Colonic mucosa (tissue), 4 donors: ENCODE data around the gene LUC7L3. TPM values are rescaled to one million over a fixed set of nuclear protein-coding genes. Genes with fewer than 3 reads are reported as not detected.

Source experiments
- DNase-seq: peaks from one replicate; pipeline ENCODE4 v3.0.0-alpha.2; 2020
- H3K27ac ChIP-seq: fragments of 200-600 bp; one replicate; pipeline ENCODE4 v1.8.0; 2021
- H3K27me3 ChIP-seq: fragments of 200-600 bp; one replicate; pipeline ENCODE4 v1.8.0; 2021
- H3K36me3 ChIP-seq: fragments of 200-600 bp; one replicate; pipeline ENCODE4 v1.8.0; 2021
- H3K4me1 ChIP-seq: fragments of 200-600 bp; one replicate; pipeline ENCODE4 v1.8.0; 2021; ENCODE audit warnings: mild to moderate bottlenecking
- H3K4me3 ChIP-seq: fragments of 200-600 bp; one replicate; pipeline ENCODE4 v1.8.0; 2021
- H3K9ac ChIP-seq, 2 donors: one replicate each; pipeline ENCODE4 v1.7.0; 2013; ENCODE audit warnings: control low read depth in 2 of 2, low read depth in 2 of 2, low read length in 2 of 2
- H3K9me3 ChIP-seq: fragments of 200-600 bp; one replicate; pipeline ENCODE4 v1.8.0; 2021
- intact Hi-C: fragments of 100-400 bp; cut with DNase I; formaldehyde crosslinking; loops from one replicate; pipeline ENCODE4 v1.14.1; 2022
- total RNA-seq, 2 donors: library from RNA; stranded (reverse); fragmentation: NEBNext Ultra II Directional in 1 of 2; extraction: Animal tissue kit (Norgen Biotek cat#: 25700) in 1 of 2; gene quantifications; one replicate each; pipeline ENCODE4 v1.2.1, GENCODE V29; 2021
- TF ChIP-seq, protein P1 (sequence below): fragments of 200-600 bp; IDR thresholded peaks from one replicate; pipeline ENCODE4 v1.8.0; 2022; ENCODE audit warnings: antibody characterized with exemption, mild to moderate bottlenecking
- donor health status: healthy.
- donor health status: DM: no; HTN: no; CAD: no.
- donor health status: DM: no; HTN: no; CAD: no.

Gene LUC7L3
- total RNA-seq, 2 donors from 2014 or later, result 73.0 to 88.3 TPM

DNA sequence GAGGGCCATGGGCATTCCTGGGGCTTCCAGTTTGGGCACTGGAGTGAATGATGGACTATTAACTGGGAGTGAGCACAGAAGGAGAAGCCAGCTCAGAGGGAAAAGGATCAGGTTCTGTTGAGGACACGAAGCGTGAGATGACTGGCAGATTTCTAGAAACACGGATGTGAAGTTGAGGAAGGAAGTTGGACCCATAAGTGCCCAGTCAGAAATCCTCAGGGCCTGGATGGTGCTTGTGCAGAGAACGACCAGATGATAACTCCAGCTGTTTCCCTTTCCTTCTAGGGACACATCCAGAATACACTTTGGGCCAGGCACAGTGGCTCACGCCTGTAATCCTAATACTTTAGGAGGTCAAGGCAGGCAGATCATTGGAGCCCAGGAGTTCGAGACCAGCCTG lies 71.2 kb downstream of the LUC7L3 start:
- H3K4me1 ChIP-seq, result no peaks in the 10 kb centered on the region
- H3K9me3 ChIP-seq, result no peaks in the 10 kb centered on the region
- intact Hi-C loops, result no loop called here
- DNase-seq, result no peak
- no peak overlapping the region for H3K27ac ChIP-seq
- H3K36me3 ChIP-seq, result no peaks in the 10 kb centered on the region
- TF ChIP-seq, protein P1, sequence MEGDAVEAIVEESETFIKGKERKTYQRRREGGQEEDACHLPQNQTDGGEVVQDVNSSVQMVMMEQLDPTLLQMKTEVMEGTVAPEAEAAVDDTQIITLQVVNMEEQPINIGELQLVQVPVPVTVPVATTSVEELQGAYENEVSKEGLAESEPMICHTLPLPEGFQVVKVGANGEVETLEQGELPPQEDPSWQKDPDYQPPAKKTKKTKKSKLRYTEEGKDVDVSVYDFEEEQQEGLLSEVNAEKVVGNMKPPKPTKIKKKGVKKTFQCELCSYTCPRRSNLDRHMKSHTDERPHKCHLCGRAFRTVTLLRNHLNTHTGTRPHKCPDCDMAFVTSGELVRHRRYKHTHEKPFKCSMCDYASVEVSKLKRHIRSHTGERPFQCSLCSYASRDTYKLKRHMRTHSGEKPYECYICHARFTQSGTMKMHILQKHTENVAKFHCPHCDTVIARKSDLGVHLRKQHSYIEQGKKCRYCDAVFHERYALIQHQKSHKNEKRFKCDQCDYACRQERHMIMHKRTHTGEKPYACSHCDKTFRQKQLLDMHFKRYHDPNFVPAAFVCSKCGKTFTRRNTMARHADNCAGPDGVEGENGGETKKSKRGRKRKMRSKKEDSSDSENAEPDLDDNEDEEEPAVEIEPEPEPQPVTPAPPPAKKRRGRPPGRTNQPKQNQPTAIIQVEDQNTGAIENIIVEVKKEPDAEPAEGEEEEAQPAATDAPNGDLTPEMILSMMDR, result no peak
- H3K27me3 ChIP-seq, result no peaks in the 10 kb centered on the region
- no peak overlapping the region for H3K9ac ChIP-seq
- H3K4me3 ChIP-seq, result no peak overlapping the region

DNA sequence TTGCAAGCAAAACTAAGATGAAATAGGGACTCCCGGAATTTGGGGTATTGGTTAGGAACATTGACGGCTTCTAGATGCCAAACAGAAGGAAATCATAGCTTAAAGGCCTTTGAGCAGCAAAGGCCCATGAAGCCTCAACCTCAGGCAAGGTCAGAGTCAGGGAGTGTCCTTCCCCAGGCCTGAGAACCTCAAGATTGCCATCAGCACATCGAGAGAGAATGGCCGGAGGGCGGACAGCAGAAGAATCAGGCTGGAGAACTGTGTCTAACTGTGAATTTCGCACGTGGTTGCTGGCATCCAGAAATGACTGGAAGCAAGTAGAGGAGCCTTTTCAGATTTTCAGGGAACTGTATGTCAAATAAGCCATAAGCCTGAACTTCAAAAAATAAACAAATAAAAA lies 72.7 kb downstream of the LUC7L3 start:
- no peak overlapping the region for H3K4me3 ChIP-seq
- intact Hi-C loops, result no loop called here
- H3K9ac ChIP-seq, result no peak overlapping the region
- no peaks in the 10 kb centered on the region for H3K36me3 ChIP-seq
- no peaks in the 10 kb centered on the region for H3K9me3 ChIP-seq
- no peak overlapping the region for H3K27ac ChIP-seq
- no peaks in the 10 kb centered on the region for H3K4me1 ChIP-seq
- TF ChIP-seq, protein P1, result no peak
- no peak for DNase-seq
- H3K27me3 ChIP-seq, result no peaks in the 10 kb centered on the region

DNA sequence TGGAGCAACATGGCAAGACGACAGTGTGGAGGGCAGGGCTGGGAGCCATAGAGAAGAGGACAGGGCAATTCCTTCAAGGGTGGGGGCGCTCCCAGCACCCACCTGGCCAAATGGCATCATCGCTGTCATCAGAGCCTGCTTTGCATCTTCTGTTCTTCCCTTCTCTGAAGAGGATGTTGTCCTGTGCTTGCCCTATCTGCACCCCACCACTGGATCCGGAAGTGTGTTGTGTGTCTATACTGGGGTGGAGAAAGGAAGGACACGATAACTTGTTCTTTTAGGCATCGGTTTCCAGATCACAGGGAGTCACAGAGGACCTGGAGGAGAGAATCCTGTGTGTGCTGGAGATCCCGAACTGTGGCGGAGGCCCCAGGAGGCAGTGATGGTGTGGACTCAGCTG lies 73.6 kb downstream of the LUC7L3 start:
- H3K4me3 ChIP-seq, result no peak overlapping the region
- no peak overlapping the region for H3K9ac ChIP-seq
- no peaks in the 10 kb centered on the region for H3K4me1 ChIP-seq
- no peaks in the 10 kb centered on the region for H3K9me3 ChIP-seq
- H3K27ac ChIP-seq, result no peak overlapping the region
- TF ChIP-seq, protein P1, result no peak
- H3K27me3 ChIP-seq, result no peaks in the 10 kb centered on the region
- intact Hi-C loops, result no loop called here
- no peak for DNase-seq
- H3K36me3 ChIP-seq, result no peaks in the 10 kb centered on the region

DNA sequence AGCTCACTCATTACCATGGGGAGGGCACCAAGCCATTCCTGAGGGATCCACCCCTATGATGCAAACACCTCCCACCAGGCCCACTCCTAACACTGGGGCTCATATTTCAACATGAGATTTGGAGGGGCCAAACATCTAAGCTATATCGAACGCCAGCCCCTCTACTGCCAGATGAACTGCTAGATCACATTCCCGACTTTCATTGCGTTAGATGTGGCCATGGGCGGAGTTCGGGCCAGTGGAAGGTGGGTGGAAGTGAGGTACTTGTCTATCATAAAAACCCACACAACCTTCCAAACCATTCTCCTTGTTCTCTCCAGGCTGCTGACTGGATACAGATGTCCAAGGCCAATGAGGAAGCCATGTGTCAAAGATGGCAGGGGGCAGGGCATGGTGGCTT lies 75.0 kb downstream of the LUC7L3 start:
- H3K27ac ChIP-seq, result no peak overlapping the region
- no peak overlapping the region for H3K9ac ChIP-seq
- no peaks in the 10 kb centered on the region for H3K36me3 ChIP-seq
- intact Hi-C loops, result no loop called here
- H3K4me3 ChIP-seq, result no peak overlapping the region
- H3K4me1 ChIP-seq, result no peaks in the 10 kb centered on the region
- no peaks in the 10 kb centered on the region for H3K27me3 ChIP-seq
- H3K9me3 ChIP-seq, result no peaks in the 10 kb centered on the region
- TF ChIP-seq, protein P1, result no peak
- DNase-seq, result no peak

DNA sequence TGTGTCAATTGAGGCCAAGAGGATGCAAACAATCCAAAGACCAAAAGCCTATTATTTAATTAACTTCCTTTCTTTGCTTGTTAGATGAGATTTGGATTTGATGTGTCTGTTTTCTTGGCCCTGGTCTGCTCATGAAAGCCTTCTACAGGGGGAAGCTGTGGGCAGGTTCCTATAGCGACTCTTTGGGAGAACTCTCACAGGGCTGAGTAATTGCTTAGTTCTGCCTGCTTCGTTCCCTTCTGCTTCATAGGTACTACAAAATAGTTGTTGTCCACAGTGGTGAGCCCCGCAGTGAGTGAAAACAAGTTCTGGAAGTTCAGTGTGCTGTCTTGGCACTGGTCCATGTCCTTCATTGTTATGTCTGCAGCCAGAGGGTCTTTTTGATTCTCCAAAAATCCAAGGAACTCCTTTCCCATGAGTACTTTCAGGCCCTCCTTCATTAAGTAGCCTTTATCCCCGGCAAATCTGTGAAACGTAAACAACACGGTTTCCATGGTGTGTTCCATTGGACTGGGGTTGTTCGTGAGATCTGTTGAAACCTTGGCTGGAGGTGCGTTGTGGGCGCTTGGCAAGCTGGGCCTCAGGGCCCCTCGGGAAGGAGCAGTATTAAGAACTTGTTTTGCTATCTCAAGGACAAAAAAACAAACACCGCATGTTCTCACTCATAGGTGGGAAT lies 77.9 kb downstream of the LUC7L3 start:
- TF ChIP-seq, protein P1, result no peak
- Histone ChIP-seq H3K4me1 (no peaks in the 10 kb centered on the region), H3K27ac (no peak overlapping the region), H3K27me3 (no peaks in the 10 kb centered on the region), H3K4me3 (no peak overlapping the region), H3K9me3 (no peaks in the 10 kb centered on the region), H3K9ac (no peak overlapping the region), H3K36me3 (no peaks in the 10 kb centered on the region)
- DNase-seq, result no peak
- intact Hi-C loops, result no loop called here
